ENCODE data around the gene DUS4L. TPM values are rescaled to one million over a fixed set of nuclear protein-coding genes. Genes with fewer than 3 reads are reported as not detected.
A peak's percentile ranks its signal among the peaks of the same experiment; 100 is the strongest.

The DUS4L gene
- total RNA-seq, 6 experiments from 2014 or later: 4.9 to 8.0 (median 6.3) TPM

DNA sequence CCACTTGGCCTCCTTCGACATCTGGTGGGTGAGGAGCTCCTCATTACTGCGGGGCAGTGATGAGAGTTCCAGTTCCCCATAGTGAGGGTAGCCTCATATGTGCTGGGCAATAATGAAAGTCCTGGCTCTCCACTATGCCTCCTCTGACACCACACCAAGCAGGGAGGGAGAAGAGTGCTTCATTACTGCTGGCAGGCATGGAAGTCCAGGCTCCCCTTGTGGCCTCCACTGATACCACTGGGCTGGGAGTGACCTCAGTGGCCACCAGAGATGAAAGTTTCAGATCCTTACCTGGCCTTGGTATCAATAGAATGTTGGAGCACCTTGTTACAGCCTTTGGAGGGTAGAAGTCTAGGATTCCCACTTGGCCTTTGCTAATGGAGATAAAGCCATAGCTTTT, 6.5 kb downstream of the DUS4L start:
- H3K27me3 Mint-ChIP-seq (ENCODE audit: insufficient read depth): no peaks in the 10 kb centered on the region; the same call in 1 of the 2 replicates
- H3K27ac Mint-ChIP-seq: no peak overlapping the region
- H3K4me1 Mint-ChIP-seq (ENCODE audit: low read depth): peaks cover 20% of the 10 kb centered on the region
- H3K36me3 Mint-ChIP-seq (ENCODE audit: low read depth): peaks cover 26% of the 10 kb centered on the region
- no peak overlapping the region for H3K4me3 Mint-ChIP-seq
- H3K9me3 Mint-ChIP-seq: no peaks in the 10 kb centered on the region
- TF ChIP-seq, protein P1, sequence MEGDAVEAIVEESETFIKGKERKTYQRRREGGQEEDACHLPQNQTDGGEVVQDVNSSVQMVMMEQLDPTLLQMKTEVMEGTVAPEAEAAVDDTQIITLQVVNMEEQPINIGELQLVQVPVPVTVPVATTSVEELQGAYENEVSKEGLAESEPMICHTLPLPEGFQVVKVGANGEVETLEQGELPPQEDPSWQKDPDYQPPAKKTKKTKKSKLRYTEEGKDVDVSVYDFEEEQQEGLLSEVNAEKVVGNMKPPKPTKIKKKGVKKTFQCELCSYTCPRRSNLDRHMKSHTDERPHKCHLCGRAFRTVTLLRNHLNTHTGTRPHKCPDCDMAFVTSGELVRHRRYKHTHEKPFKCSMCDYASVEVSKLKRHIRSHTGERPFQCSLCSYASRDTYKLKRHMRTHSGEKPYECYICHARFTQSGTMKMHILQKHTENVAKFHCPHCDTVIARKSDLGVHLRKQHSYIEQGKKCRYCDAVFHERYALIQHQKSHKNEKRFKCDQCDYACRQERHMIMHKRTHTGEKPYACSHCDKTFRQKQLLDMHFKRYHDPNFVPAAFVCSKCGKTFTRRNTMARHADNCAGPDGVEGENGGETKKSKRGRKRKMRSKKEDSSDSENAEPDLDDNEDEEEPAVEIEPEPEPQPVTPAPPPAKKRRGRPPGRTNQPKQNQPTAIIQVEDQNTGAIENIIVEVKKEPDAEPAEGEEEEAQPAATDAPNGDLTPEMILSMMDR (IDR thresholded peaks at IDR 0.05): no peak
- no peak for DNase-seq

DNA sequence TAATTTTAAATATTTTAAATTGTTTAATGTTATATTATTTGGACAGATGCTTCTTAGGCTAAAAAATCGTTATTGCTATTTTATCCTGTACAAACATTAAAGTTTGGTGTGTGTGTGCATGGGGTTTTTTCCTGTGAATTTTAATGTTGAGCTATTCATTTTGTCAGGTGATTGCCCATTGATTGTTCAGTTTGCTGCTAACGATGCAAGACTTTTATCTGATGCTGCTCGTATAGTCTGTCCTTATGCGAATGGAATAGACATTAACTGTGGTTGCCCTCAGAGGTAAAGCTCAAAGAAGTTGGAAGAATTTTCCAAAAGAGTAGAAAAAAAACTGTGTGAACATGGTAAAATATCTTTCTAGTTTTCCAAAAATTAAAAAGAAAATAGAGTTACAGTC, 9.8 kb downstream of the DUS4L start:
- no peak for DNase-seq
- Mint-ChIP-seq H3K36me3 (ENCODE audit: low read depth) (peaks cover 20% of the 10 kb centered on the region), H3K4me1 (ENCODE audit: low read depth) (peaks cover 4% of the 10 kb centered on the region; the same call in 1 of the 2 replicates), H3K9me3 (no peaks in the 10 kb centered on the region), H3K27ac (no peak overlapping the region), H3K27me3 (ENCODE audit: insufficient read depth) (no peaks in the 10 kb centered on the region), H3K4me3 (no peak overlapping the region)
- TF ChIP-seq, protein P1 (IDR thresholded peaks at IDR 0.05): no peak

DNA sequence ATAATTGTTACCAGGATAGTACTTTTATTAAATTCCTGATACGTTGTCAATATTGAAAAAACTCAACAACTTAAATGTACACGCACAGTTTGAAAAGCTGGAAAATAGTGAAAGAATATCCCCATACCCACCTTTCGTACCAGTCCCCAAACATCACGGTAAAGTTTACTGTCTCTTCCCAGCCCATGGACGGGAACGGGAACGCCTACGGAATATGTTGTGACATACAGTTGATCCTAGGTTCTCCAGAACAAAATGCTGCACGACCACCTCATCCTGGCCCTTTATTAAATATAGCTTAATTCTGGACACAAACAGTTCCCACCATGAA, 15.7 kb downstream of the DUS4L start:
- Mint-ChIP-seq H3K36me3 (ENCODE audit: low read depth) (peaks cover 8% of the 10 kb centered on the region; the same call in 1 of the 2 replicates), H3K9me3 (no peaks in the 10 kb centered on the region), H3K4me1 (ENCODE audit: low read depth) (peaks cover 30% of the 10 kb centered on the region), H3K27me3 (ENCODE audit: insufficient read depth) (peaks cover 2% of the 10 kb centered on the region; the same call in 1 of the 2 replicates), H3K27ac (peak overlapping the region; percentile 95), H3K4me3 (peak overlapping the region; percentile 90)
- TF ChIP-seq, protein P1 (IDR thresholded peaks at IDR 0.05): no peak
- no peak for DNase-seq

DNA sequence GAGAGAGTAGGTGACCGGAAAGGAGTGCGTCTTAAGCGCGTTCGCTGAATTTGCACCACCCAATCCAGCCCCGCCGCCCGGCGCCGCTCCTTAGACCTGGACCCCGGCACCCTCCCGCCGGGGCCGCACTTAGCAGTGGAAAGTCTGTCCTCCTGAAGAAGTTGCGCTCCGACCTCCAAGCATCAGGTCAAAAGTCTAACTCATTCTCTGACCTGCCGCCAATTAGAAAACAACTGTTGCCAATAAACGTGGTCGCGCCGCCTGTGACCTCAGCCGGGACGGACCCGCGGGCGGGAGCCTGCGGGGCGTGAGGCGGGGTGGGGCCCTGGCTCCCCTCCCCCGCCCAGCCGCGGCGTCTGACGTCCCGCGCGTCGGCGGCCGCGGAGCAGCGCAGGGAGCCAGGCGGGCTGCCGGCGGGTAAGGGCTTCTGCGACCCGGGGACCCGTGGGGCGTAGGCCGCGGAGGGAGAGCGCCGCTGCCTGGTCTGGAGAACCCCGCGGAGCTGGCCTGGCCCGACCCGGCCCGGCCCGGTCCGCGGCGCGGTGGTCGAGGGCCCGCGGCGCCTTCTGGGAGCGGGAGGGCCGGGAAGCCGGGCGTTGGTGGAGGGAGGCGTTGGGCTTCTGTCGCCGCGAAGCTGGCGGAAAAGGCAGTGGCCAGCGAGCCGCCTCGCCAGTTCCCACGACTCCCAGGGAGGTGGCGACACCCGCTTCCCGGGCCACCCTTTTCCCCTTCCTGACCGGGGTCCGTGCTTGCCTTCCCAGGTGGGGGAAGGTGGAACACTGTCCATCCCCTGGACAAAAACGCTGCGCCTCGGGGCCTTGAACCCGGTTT, 16.3 kb downstream of the DUS4L start, which contains the start of gene BCAP29:
TSS of gene BCAP29 (plus strand) at position 362 of the 831 bp plus-strand sequence. CDS start 527 bp downstream, outside the sequence.
- DNase-seq: peak; percentile 48
- Mint-ChIP-seq H3K27me3 (ENCODE audit: insufficient read depth) (peaks cover 2% of the 10 kb centered on the region; the same call in 1 of the 2 replicates), H3K36me3 (ENCODE audit: low read depth) (peaks cover 14% of the 10 kb centered on the region), H3K4me3 (peak within 1 kb of the TSS; percentile 90), H3K4me1 (ENCODE audit: low read depth) (peaks cover 30% of the 10 kb centered on the region), H3K27ac (peak within 1 kb of the TSS; percentile 95), H3K9me3 (no peaks in the 10 kb centered on the region)
- TF ChIP-seq, protein P1 (IDR thresholded peaks at IDR 0.05): peak; percentile 54; the same call in 1 of the 2 replicates

DNA sequence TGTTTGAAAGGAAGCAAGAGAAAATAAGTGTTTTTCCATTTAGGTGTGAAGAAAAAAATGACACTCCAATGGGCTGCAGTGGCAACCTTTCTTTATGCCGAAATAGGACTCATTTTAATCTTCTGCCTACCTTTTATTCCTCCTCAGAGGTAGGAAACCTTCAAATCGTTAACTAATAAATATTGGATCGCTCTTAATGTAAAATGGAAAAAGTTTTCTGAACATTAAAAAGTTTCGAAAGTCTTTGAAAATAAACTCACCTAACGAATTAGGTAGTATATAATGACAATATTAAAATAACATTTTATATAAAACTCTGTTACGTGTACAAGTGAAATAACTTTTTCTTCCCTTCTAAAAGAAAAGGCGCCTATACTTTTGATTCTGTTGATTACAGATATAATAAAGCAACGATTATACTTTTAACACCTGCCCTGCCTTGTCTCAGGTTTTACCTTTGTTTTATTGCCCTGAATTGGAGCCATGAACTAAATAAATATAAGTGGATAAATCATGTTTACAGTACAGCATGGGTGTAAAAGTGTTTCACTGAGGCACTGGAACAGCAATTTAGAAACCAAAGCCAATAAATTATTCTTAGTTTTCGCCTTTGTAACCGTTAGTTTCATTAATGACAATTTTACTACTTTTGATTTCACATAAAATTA, 17.1 kb downstream of the DUS4L start:
- peak overlapping the region; percentile 90 for H3K4me3 Mint-ChIP-seq
- TF ChIP-seq, protein P1 (IDR thresholded peaks at IDR 0.05): no peak

More for the DNA sequence above, 17.1 kb downstream of the DUS4L start:
- Mint-ChIP-seq H3K27me3 (ENCODE audit: insufficient read depth) (peaks cover 2% of the 10 kb centered on the region; the same call in 1 of the 2 replicates), H3K27ac (peak overlapping the region; percentile 81), H3K9me3 (no peaks in the 10 kb centered on the region), H3K36me3 (ENCODE audit: low read depth) (peaks cover 20% of the 10 kb centered on the region), H3K4me1 (ENCODE audit: low read depth) (peaks cover 30% of the 10 kb centered on the region)
- no peak for DNase-seq

Measured in HFFc6 (cell line).